ENCODE measurements around the gene SPEF2. TPM values are rescaled to one million over a fixed set of nuclear protein-coding genes. Genes with fewer than 3 reads are reported as not detected.

The SPEF2 gene
- total RNA-seq, 4 donors from 2014 or later, result 6.3 to 15.2 (median 8.5) TPM

GRCh38 chr5:35608881-35609779 is 8.5 kb upstream of the SPEF2 start:
- no peak for TF ChIP-seq CTCF (IDR thresholded peaks at IDR 0.05; ENCODE audit: low read depth)

- no peak for TF ChIP-seq CTCF (IDR thresholded peaks at IDR 0.05; ENCODE audit: low read depth)
Measured at GRCh38 chr5:35617060-35617434, 616 bp upstream of the SPEF2 start.

- TF ChIP-seq CTCF (IDR thresholded peaks at IDR 0.05; ENCODE audit: low read depth), result no peak
Measured at GRCh38 chr5:35618304-35618636, 607 bp downstream of the SPEF2 start.

GRCh38 chr5:35618781-35619180 is 1.1 kb downstream of the SPEF2 start:
- TF ChIP-seq CTCF (IDR thresholded peaks at IDR 0.05; ENCODE audit: low read depth), result no peak

GRCh38 chr5:35622974-35623373 is 5.3 kb downstream of the SPEF2 start:
- TF ChIP-seq CTCF (IDR thresholded peaks at IDR 0.05; ENCODE audit: low read depth), result no peak

- no peak for TF ChIP-seq CTCF (IDR thresholded peaks at IDR 0.05; ENCODE audit: low read depth)
Measured at GRCh38 chr5:35623991-35624390, 6.3 kb downstream of the SPEF2 start.

- no peak for TF ChIP-seq CTCF (IDR thresholded peaks at IDR 0.05; ENCODE audit: low read depth)
Measured at GRCh38 chr5:35626108-35626507, 8.4 kb downstream of the SPEF2 start.

Data from subcutaneous adipose tissue (tissue), 4 donors.